Neural cell (in vitro differentiated cells): ENCODE measurements around the gene UVRAG. TPM values are rescaled to one million over a fixed set of nuclear protein-coding genes. Genes with fewer than 3 reads are reported as not detected.

Experiments used
- H2AFZ ChIP-seq: fragments of 200-600, 300-800 bp; sonication (generic), shearing (Covaris generic); 2 replicates; pipeline ENCODE4 v1.6.0; 2014; ENCODE audit warnings: low read depth, mild to moderate bottlenecking, antibody characterized with exemption, low read length, moderate library complexity
- H3F3A ChIP-seq: fragments of 200-600 bp; shearing (Covaris generic); 2 replicates; pipeline ENCODE4 v1.6.1; 2016; ENCODE audit warnings: mild to moderate bottlenecking, moderate library complexity, mixed read lengths, antibody characterized with exemption, low read length; ENCODE audit not compliant: insufficient read depth, poor library complexity, severe bottlenecking
- H3K27ac ChIP-seq: fragments of 200-600, 300-800 bp; sonication (generic), shearing (Covaris generic); 2 replicates; pipeline ENCODE4 v1.5.1; 2014; ENCODE audit warnings: mild to moderate bottlenecking, low read length, moderate library complexity
- H3K27me3 ChIP-seq: fragments of 300-800, 200-600 bp; sonication (generic), shearing (Covaris generic); 2 replicates; pipeline ENCODE4 v1.6.0; 2014; ENCODE audit warnings: mild to moderate bottlenecking, low read depth, low read length, moderate library complexity; ENCODE audit not compliant: insufficient read depth
- H3K36me3 ChIP-seq: fragments of 300-800, 200-600 bp; sonication (generic), shearing (Covaris generic); 2 replicates; pipeline ENCODE4 v1.5.1; 2014; ENCODE audit warnings: mild to moderate bottlenecking, antibody characterized with exemption, low read length, moderate library complexity; ENCODE audit not compliant: insufficient read depth
- H3K4me2 ChIP-seq: fragments of 300-800, 200-600 bp; sonication (generic), shearing (Covaris generic); 2 replicates; pipeline ENCODE4 v1.6.0; 2014; ENCODE audit warnings: mild to moderate bottlenecking, low read length
- H3K4me3 ChIP-seq: fragments of 300-800, 200-600 bp; sonication (generic), shearing (Covaris generic); 2 replicates; pipeline ENCODE4 v1.5.1; 2014; ENCODE audit warnings: mild to moderate bottlenecking, low read length, moderate library complexity
- H3K79me2 ChIP-seq: fragments of 200-600 bp; shearing (Covaris generic); replicated peaks from 2 replicates; pipeline ENCODE4 v1.6.0; 2014; ENCODE audit warnings: mild to moderate bottlenecking, low read length, moderate library complexity; ENCODE audit not compliant: insufficient read depth
- H3K9ac ChIP-seq: fragments of 300-800, 200-600 bp; sonication (generic), shearing (Covaris generic); 2 replicates; pipeline ENCODE4 v1.6.1; 2016; ENCODE audit warnings: mild to moderate bottlenecking, low read length, mixed read lengths
- H3K9me2 ChIP-seq: fragments of 200-600 bp; shearing (Covaris generic); 2 replicates; pipeline ENCODE4 v1.6.1; 2016; ENCODE audit warnings: mild to moderate bottlenecking, low read length, mixed read lengths; ENCODE audit not compliant: insufficient read depth
- H3K9me3 ChIP-seq: fragments of 200-600, 300-800 bp; sonication (generic), shearing (Covaris generic); 2 replicates; pipeline ENCODE4 v1.6.1; 2016; ENCODE audit warnings: mild to moderate bottlenecking, mixed run types, low read length, moderate library complexity, mixed read lengths
- H4K20me1 ChIP-seq: fragments of 200-600 bp; shearing (Covaris generic); 2 replicates; pipeline ENCODE4 v1.6.1; 2016; ENCODE audit warnings: mild to moderate bottlenecking, mixed run types; ENCODE audit not compliant: insufficient read depth
- EP300 ChIP-seq: fragments of 450-650 bp; conservative IDR thresholded peaks from 2 replicates; pipeline ENCODE4 v1.6.1; 2014; ENCODE audit warnings: antibody characterized with exemption, mild to moderate bottlenecking, moderate library complexity; ENCODE audit not compliant: poor library complexity, severe bottlenecking
- EZH2 ChIP-seq: fragments of 200-600, 300-800 bp; shearing (Covaris generic), sonication (generic); IDR thresholded peaks from 2 replicates; pipeline ENCODE4 v1.6.1; 2014; ENCODE audit warnings: antibody characterized with exemption, low read length, borderline replicate concordance, mild to moderate bottlenecking; ENCODE audit not compliant: insufficient read depth, poor library complexity, severe bottlenecking
- MXI1 ChIP-seq: fragments of 450-650 bp; conservative IDR thresholded peaks from 2 replicates; pipeline ENCODE4 v1.6.1; 2014; ENCODE audit warnings: antibody characterized with exemption, mild to moderate bottlenecking; ENCODE audit not compliant: poor library complexity, severe bottlenecking
- POLR2AphosphoS5 ChIP-seq: IDR thresholded peaks from 2 replicates; pipeline ENCODE4 v1.6.1; 2012
- RAD21 ChIP-seq: fragments of 450-650 bp; conservative IDR thresholded peaks from 2 replicates; pipeline ENCODE4 v1.6.1; 2014; ENCODE audit warnings: antibody characterized with exemption, mild to moderate bottlenecking, moderate library complexity
- SMC3 ChIP-seq: fragments of 450-650 bp; conservative IDR thresholded peaks from 2 replicates; pipeline ENCODE4 v1.6.1; 2014; ENCODE audit warnings: antibody characterized with exemption, mild to moderate bottlenecking, moderate library complexity; ENCODE audit not compliant: poor library complexity
- TAF1 ChIP-seq: IDR thresholded peaks from 2 replicates; pipeline ENCODE4 v1.6.1; 2012; ENCODE audit warnings: low read depth
- polyA plus RNA-seq: library from polyadenylated mRNA; depleted of rRNA; stranded (reverse); fragments of >200 nt; gene quantifications from 2 replicates; pipeline ENCODE4 v1.2.3, GENCODE V29; 2014
- TF ChIP-seq, protein P1 (sequence below): IDR thresholded peaks from 2 replicates; pipeline ENCODE4 v1.6.1; 2012; ENCODE audit warnings: borderline replicate concordance
- TF ChIP-seq, protein P2 (sequence below): fragments of 450-650 bp; IDR thresholded peaks from 2 replicates; pipeline ENCODE4 v1.5.1; 2014; ENCODE audit warnings: antibody characterized with exemption, mild to moderate bottlenecking, moderate library complexity; ENCODE audit not compliant: poor library complexity, severe bottlenecking

Gene UVRAG
- polyA plus RNA-seq, 1 donor from 2014 or later, result 31.6 TPM

- Histone ChIP-seq H2AFZ (no peak overlapping the region), H3K27ac (no peak overlapping the region), H3K4me3 (no peak overlapping the region), H3K9me2 (no peaks in the 10 kb centered on the region), H3F3A (no peaks in the 10 kb centered on the region), H4K20me1 (no peaks in the 10 kb centered on the region), H3K4me2 (no peak overlapping the region), H3K9me3 (no peaks in the 10 kb centered on the region), H3K27me3 (no peaks in the 10 kb centered on the region), H3K79me2 (no peaks in the 10 kb centered on the region), H3K9ac (no peak overlapping the region), H3K36me3 (no peaks in the 10 kb centered on the region)
- TF ChIP-seq POLR2AphosphoS5 (no peak), RAD21 (no peak), SMC3 (no peak), EP300 (no peak), MXI1 (no peak), EZH2 (no peak), TAF1 (no peak)
- TF ChIP-seq, protein P1, sequence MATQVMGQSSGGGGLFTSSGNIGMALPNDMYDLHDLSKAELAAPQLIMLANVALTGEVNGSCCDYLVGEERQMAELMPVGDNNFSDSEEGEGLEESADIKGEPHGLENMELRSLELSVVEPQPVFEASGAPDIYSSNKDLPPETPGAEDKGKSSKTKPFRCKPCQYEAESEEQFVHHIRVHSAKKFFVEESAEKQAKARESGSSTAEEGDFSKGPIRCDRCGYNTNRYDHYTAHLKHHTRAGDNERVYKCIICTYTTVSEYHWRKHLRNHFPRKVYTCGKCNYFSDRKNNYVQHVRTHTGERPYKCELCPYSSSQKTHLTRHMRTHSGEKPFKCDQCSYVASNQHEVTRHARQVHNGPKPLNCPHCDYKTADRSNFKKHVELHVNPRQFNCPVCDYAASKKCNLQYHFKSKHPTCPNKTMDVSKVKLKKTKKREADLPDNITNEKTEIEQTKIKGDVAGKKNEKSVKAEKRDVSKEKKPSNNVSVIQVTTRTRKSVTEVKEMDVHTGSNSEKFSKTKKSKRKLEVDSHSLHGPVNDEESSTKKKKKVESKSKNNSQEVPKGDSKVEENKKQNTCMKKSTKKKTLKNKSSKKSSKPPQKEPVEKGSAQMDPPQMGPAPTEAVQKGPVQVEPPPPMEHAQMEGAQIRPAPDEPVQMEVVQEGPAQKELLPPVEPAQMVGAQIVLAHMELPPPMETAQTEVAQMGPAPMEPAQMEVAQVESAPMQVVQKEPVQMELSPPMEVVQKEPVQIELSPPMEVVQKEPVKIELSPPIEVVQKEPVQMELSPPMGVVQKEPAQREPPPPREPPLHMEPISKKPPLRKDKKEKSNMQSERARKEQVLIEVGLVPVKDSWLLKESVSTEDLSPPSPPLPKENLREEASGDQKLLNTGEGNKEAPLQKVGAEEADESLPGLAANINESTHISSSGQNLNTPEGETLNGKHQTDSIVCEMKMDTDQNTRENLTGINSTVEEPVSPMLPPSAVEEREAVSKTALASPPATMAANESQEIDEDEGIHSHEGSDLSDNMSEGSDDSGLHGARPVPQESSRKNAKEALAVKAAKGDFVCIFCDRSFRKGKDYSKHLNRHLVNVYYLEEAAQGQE, result no peak
- TF ChIP-seq, protein P2, sequence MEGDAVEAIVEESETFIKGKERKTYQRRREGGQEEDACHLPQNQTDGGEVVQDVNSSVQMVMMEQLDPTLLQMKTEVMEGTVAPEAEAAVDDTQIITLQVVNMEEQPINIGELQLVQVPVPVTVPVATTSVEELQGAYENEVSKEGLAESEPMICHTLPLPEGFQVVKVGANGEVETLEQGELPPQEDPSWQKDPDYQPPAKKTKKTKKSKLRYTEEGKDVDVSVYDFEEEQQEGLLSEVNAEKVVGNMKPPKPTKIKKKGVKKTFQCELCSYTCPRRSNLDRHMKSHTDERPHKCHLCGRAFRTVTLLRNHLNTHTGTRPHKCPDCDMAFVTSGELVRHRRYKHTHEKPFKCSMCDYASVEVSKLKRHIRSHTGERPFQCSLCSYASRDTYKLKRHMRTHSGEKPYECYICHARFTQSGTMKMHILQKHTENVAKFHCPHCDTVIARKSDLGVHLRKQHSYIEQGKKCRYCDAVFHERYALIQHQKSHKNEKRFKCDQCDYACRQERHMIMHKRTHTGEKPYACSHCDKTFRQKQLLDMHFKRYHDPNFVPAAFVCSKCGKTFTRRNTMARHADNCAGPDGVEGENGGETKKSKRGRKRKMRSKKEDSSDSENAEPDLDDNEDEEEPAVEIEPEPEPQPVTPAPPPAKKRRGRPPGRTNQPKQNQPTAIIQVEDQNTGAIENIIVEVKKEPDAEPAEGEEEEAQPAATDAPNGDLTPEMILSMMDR, result no peak
Observed at GRCh38 chr11:75900848-75901247, 85.8 kb downstream of the UVRAG start.

DNA sequence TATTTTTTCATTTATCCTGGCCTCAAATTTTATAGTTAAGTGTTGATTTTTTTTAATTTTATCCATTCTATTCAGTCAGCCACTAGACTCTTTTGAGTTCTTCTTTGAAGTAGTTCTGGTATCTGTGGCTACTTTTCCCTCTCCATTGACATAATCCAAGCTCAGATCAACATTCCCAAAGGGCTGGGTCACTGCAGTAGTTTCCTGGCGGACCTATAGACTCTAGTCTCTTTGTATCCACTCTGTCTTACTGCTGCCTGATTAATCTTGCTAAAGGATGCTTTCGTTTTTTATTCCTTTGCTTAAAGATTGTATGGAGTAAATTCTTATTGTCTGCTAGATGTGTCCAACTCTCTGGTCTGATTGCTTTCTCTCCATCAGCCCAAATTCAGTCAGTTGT is 87.6 kb downstream of the UVRAG start:
- Histone ChIP-seq H3K36me3 (no peaks in the 10 kb centered on the region), H3K4me3 (no peak overlapping the region), H3K9me3 (no peaks in the 10 kb centered on the region), H2AFZ (no peak overlapping the region), H3K9me2 (no peaks in the 10 kb centered on the region), H3K4me2 (no peak overlapping the region), H3K27ac (no peak overlapping the region), H3K79me2 (no peaks in the 10 kb centered on the region), H4K20me1 (no peaks in the 10 kb centered on the region), H3K9ac (no peak overlapping the region), H3F3A (no peaks in the 10 kb centered on the region), H3K27me3 (no peaks in the 10 kb centered on the region)
- no peak for TF ChIP-seq MXI1
- TF ChIP-seq, protein P1, result no peak
- TF ChIP-seq TAF1, result no peak
- no peak for TF ChIP-seq EZH2
- TF ChIP-seq EP300, result no peak
- no peak for TF ChIP-seq POLR2AphosphoS5
